Osteoblast (primary cell): ENCODE data around the gene GNB5. TPM values are rescaled to one million over a fixed set of nuclear protein-coding genes. Genes with fewer than 3 reads are reported as not detected.
A peak's percentile ranks its signal among the peaks of the same experiment; 100 is the strongest.

Experiments
- DNase-seq: peaks from one replicate; pipeline ENCODE4 v3.0.0; 2011; ENCODE audit warnings: low spot score, mixed read lengths; ENCODE audit not compliant: insufficient read length; ENCODE audit errors: missing footprints
- H2AFZ ChIP-seq: 2 replicates; pipeline ENCODE4 v1.6.0; 2011; ENCODE audit warnings: mild to moderate bottlenecking, low read length
- H3K27ac ChIP-seq: 2 replicates; pipeline ENCODE4 v1.5.1; 2011; ENCODE audit warnings: mild to moderate bottlenecking, low read depth, low read length, moderate library complexity
- H3K27me3 ChIP-seq: 2 replicates; pipeline ENCODE4 v1.6.0; 2012; ENCODE audit warnings: mild to moderate bottlenecking, control low read depth, inconsistent platforms, low read length, moderate library complexity; ENCODE audit not compliant: insufficient read depth
- H3K36me3 ChIP-seq: 2 replicates; pipeline ENCODE4 v1.5.1; 2011; ENCODE audit warnings: mild to moderate bottlenecking, low read length, control low read depth, moderate library complexity; ENCODE audit not compliant: insufficient read depth
- H3K4me1 ChIP-seq: 2 replicates; pipeline ENCODE4 v1.5.1; 2011; ENCODE audit warnings: mild to moderate bottlenecking, low read length, control low read depth, moderate library complexity; ENCODE audit not compliant: insufficient read depth
- H3K4me2 ChIP-seq: 2 replicates; pipeline ENCODE4 v1.6.0; 2011; ENCODE audit warnings: mild to moderate bottlenecking, low read length; ENCODE audit not compliant: insufficient read depth
- H3K4me3 ChIP-seq: fragments of 200-600 bp; sonication (generic); 3 replicates; pipeline ENCODE4 v1.5.1; 2012; ENCODE audit warnings: mild to moderate bottlenecking, low read length, inconsistent platforms; ENCODE audit not compliant: insufficient read depth
- H3K79me2 ChIP-seq: 2 replicates; pipeline ENCODE4 v1.6.0; 2012; ENCODE audit warnings: mild to moderate bottlenecking, low read length, control low read depth, inconsistent platforms; ENCODE audit not compliant: insufficient read depth
- H3K9me3 ChIP-seq: 2 replicates; pipeline ENCODE4 v1.5.1; 2011; ENCODE audit warnings: low read depth, low read length, control low read depth
- H4K20me1 ChIP-seq: 2 replicates; pipeline ENCODE4 v1.6.0; 2012; ENCODE audit warnings: mild to moderate bottlenecking, low read length, control low read depth; ENCODE audit not compliant: insufficient read depth
- total RNA-seq: library from RNA; depleted of rRNA; stranded (reverse); fragments of >200 nt; gene quantifications from 2 replicates; pipeline ENCODE4 v1.2.3, GENCODE V29; 2012
- TF ChIP-seq, protein P1 (sequence below): IDR thresholded peaks from 2 replicates; pipeline ENCODE4 v1.5.1; 2011; ENCODE audit warnings: mild to moderate bottlenecking, low read depth, low read length, moderate library complexity; ENCODE audit errors: extremely low read depth

The GNB5 gene
- total RNA-seq, 1 donor: 26.4 TPM

GRCh38 chr15:52230073-52230472 is 38.9 kb upstream of the GNB5 start:
- H3K27me3 ChIP-seq: peaks cover 3% of the 10 kb centered on the region
- H3K9me3 ChIP-seq: no peaks in the 10 kb centered on the region
- H3K4me3 ChIP-seq: no peak overlapping the region
- no peak overlapping the region for H3K4me2 ChIP-seq
- no peak overlapping the region for H2AFZ ChIP-seq
- no peaks in the 10 kb centered on the region for H4K20me1 ChIP-seq
- TF ChIP-seq, protein P1, sequence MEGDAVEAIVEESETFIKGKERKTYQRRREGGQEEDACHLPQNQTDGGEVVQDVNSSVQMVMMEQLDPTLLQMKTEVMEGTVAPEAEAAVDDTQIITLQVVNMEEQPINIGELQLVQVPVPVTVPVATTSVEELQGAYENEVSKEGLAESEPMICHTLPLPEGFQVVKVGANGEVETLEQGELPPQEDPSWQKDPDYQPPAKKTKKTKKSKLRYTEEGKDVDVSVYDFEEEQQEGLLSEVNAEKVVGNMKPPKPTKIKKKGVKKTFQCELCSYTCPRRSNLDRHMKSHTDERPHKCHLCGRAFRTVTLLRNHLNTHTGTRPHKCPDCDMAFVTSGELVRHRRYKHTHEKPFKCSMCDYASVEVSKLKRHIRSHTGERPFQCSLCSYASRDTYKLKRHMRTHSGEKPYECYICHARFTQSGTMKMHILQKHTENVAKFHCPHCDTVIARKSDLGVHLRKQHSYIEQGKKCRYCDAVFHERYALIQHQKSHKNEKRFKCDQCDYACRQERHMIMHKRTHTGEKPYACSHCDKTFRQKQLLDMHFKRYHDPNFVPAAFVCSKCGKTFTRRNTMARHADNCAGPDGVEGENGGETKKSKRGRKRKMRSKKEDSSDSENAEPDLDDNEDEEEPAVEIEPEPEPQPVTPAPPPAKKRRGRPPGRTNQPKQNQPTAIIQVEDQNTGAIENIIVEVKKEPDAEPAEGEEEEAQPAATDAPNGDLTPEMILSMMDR: no peak
- no peak overlapping the region for H3K27ac ChIP-seq
- H3K4me1 ChIP-seq: no peaks in the 10 kb centered on the region
- no peak for DNase-seq
- H3K36me3 ChIP-seq: no peaks in the 10 kb centered on the region
- no peaks in the 10 kb centered on the region for H3K79me2 ChIP-seq

GRCh38 chr15:52228921-52229320 is 37.7 kb upstream of the GNB5 start:
- Histone ChIP-seq H2AFZ (no peak overlapping the region), H3K4me3 (no peak overlapping the region), H3K27me3 (peaks cover 3% of the 10 kb centered on the region), H4K20me1 (no peaks in the 10 kb centered on the region), H3K4me1 (no peaks in the 10 kb centered on the region), H3K27ac (no peak overlapping the region), H3K36me3 (no peaks in the 10 kb centered on the region), H3K79me2 (no peaks in the 10 kb centered on the region), H3K9me3 (no peaks in the 10 kb centered on the region), H3K4me2 (no peak overlapping the region)
- no peak for DNase-seq
- TF ChIP-seq, protein P1: no peak

- Histone ChIP-seq H3K4me2 (no peak overlapping the region), H3K4me1 (no peaks in the 10 kb centered on the region), H3K27ac (no peak overlapping the region)
These were observed 36.3 kb upstream of the GNB5 start for GRCh38 chr15:52227456-52227855.

GRCh38 chr15:52225230-52225629 is 34.0 kb upstream of the GNB5 start:
- no peaks in the 10 kb centered on the region for H3K9me3 ChIP-seq
- no peak for DNase-seq
- H3K4me3 ChIP-seq: no peak overlapping the region
- no peaks in the 10 kb centered on the region for H3K4me1 ChIP-seq
- no peaks in the 10 kb centered on the region for H4K20me1 ChIP-seq
- H2AFZ ChIP-seq: no peak overlapping the region
- H3K27ac ChIP-seq: no peak overlapping the region
- H3K27me3 ChIP-seq: no peaks in the 10 kb centered on the region
- H3K4me2 ChIP-seq: no peak overlapping the region
- H3K36me3 ChIP-seq: no peaks in the 10 kb centered on the region
- TF ChIP-seq, protein P1: no peak
- no peaks in the 10 kb centered on the region for H3K79me2 ChIP-seq

More at GRCh38 chr15:52227456-52227855, 36.3 kb upstream of the GNB5 start:
- H3K4me3 ChIP-seq: no peak overlapping the region
- no peaks in the 10 kb centered on the region for H3K36me3 ChIP-seq
- no peaks in the 10 kb centered on the region for H3K79me2 ChIP-seq
- no peaks in the 10 kb centered on the region for H3K9me3 ChIP-seq
- TF ChIP-seq, protein P1: peak; percentile 78
- no peaks in the 10 kb centered on the region for H4K20me1 ChIP-seq
- H3K27me3 ChIP-seq: peaks cover 3% of the 10 kb centered on the region
- H2AFZ ChIP-seq: no peak overlapping the region
- DNase-seq: no peak
